K562 (cell line): ENCODE results near the gene MYCBP2. TPM values are rescaled to one million over a fixed set of nuclear protein-coding genes. Genes with fewer than 3 reads are reported as not detected.
"Not testable (repeated sequence)": the region's sequence is repeated elsewhere in the genome, so short reads cannot be mapped to it uniquely, and the experiment has no call there.

Experiments
- ATAC-seq: fragments of 200-7000 bp; cut with Tn5 transposase; 3 replicates; pipeline ENCODE4 v1.9.1; 2020; ENCODE audit warnings: moderate library complexity
- BruUV-seq: library from RNA; stranded (reverse); fragments of 400-500 nt; replicated peaks from 2 replicates; lab custom pipeline; 2021; lab: Mats Ljungman, UMichigan
- CTCF ChIA-PET: fragments of 300-600 bp; formaldehyde crosslinking; extraction: SDS; loops from one replicate; lab custom pipeline; 2021; ENCODE audit warnings: low intra/inter-chr PET ratio; lab: Yijun Ruan, JAX
- POLR2A ChIA-PET: fragments of 300-600, 350-650 bp; sonication (Branson Sonifier 250); formaldehyde crosslinking; extraction: SDS; loops from one replicate; lab custom pipeline; 2021; ENCODE audit warnings: antibody characterized with exemption, inconsistent platforms; lab: Yijun Ruan, JAX
- DNase-seq, 4 experiments: peaks; one replicate each; pipeline versions ENCODE4 v3.0.0 to v3.0.0-alpha.2; 2011 to 2018; ENCODE audit warnings: low spot score in 3 of 4, mixed read lengths in 3 of 4; ENCODE audit errors: extremely low read depth in 1 of 4
- FAIRE-seq: peaks from 2 replicates; lab custom pipeline; 2011; peaks lifted over from hg19 to GRCh38; lab: Jason Lieb, UNC
- H2AFZ ChIP-seq: 2 replicates; pipeline ENCODE4 v1.6.0; 2011; ENCODE audit warnings: low read depth, low read length, control low read depth, inconsistent platforms
- H3K27ac ChIP-seq: fragments of 200-600 bp; 3 replicates; pipeline ENCODE4 v1.8.0; 2011; ENCODE audit warnings: low read depth, mild to moderate bottlenecking, control low read depth, inconsistent platforms, low read length, moderate library complexity, mixed read lengths; ENCODE audit errors: extremely low read depth
- H3K27me3 ChIP-seq, 2 experiments: fragments of 300-600 bp in 1 of 2; 2 replicates in 1 of 2; 3 replicates in 1 of 2; pipeline versions ENCODE4 v1.6.0 to v1.8.0; 2011; ENCODE audit warnings: inconsistent platforms in 2 of 2, low read length in 2 of 2, mild to moderate bottlenecking in 1 of 2, mixed read lengths in 1 of 2, moderate library complexity in 1 of 2; ENCODE audit not compliant: control insufficient read depth in 2 of 2, insufficient read depth in 2 of 2
- H3K36me3 ChIP-seq: fragments of 300-600 bp; 3 replicates; pipeline ENCODE4 v1.8.0; 2011; ENCODE audit warnings: mild to moderate bottlenecking, low read length, inconsistent platforms; ENCODE audit not compliant: control insufficient read depth, insufficient read depth
- H3K4me1 ChIP-seq, 2 experiments: fragments of 200-600 bp in 1 of 2; replicated peaks in 1 of 2; 2 replicates in 1 of 2; 3 replicates in 1 of 2; pipeline versions ENCODE4 v1.5.1 to v1.8.0; 2011; ENCODE audit warnings: inconsistent platforms in 2 of 2, low read length in 2 of 2, mild to moderate bottlenecking in 1 of 2, mixed read lengths in 1 of 2, moderate library complexity in 1 of 2; ENCODE audit not compliant: control insufficient read depth in 2 of 2, insufficient read depth in 2 of 2
- H3K4me2 ChIP-seq: 2 replicates; pipeline ENCODE4 v1.6.1; 2011; ENCODE audit warnings: low read length, control low read depth, inconsistent platforms, mixed read lengths; ENCODE audit not compliant: insufficient read depth
- H3K4me3 ChIP-seq: fragments of 200-600 bp; sonication (generic), shearing (Covaris generic); 2 replicates; pipeline ENCODE4 v1.5.1; 2016; ENCODE audit warnings: control low read depth, inconsistent platforms
- H3K79me2 ChIP-seq: fragments of 200-600 bp; 3 replicates; pipeline ENCODE4 v1.8.0; 2011; ENCODE audit warnings: low read length, inconsistent platforms; ENCODE audit not compliant: control insufficient read depth, insufficient read depth
- H3K9ac ChIP-seq, 2 experiments: 2 replicates each; pipeline versions ENCODE4 v1.6.0 to v1.6.1; 2011; ENCODE audit warnings: low read depth in 2 of 2, low read length in 2 of 2, control low read depth in 1 of 2, inconsistent platforms in 1 of 2, mild to moderate bottlenecking in 1 of 2, mixed read lengths in 1 of 2; ENCODE audit not compliant: insufficient read depth in 1 of 2
- H3K9me1 ChIP-seq: one replicate; pipeline ENCODE4 v1.6.0; 2011; ENCODE audit warnings: inconsistent platforms, mild to moderate bottlenecking, low read length, moderate library complexity; ENCODE audit not compliant: control insufficient read depth, insufficient read depth
- H3K9me3 ChIP-seq: replicated peaks from 2 replicates; pipeline ENCODE4 v1.5.1; 2011; ENCODE audit warnings: low read depth, low read length, inconsistent platforms; ENCODE audit not compliant: control insufficient read depth, insufficient read depth
- H4K20me1 ChIP-seq: replicated peaks from 2 replicates; pipeline ENCODE4 v1.6.1; 2011; ENCODE audit warnings: low read length, inconsistent platforms, mixed read lengths; ENCODE audit not compliant: control insufficient read depth, insufficient read depth
- BMI1 ChIP-seq: fragments of 150-350 bp; IDR thresholded peaks from 2 replicates; pipeline ENCODE4 v1.6.1; 2014; ENCODE audit warnings: low read length
- EGR1 ChIP-seq: fragments of 450-650 bp; conservative IDR thresholded peaks from 2 replicates; pipeline ENCODE4 v1.6.1; 2017; ENCODE audit warnings: mild to moderate bottlenecking
- HINFP ChIP-seq: fragments of 450-650 bp; conservative IDR thresholded peaks from 2 replicates; pipeline ENCODE4 v1.6.1; 2016; ENCODE audit warnings: missing genetic modification characterization, low read depth, mild to moderate bottlenecking, control low read depth, missing compliant biosample characterization
- HNRNPUL1 ChIP-seq: fragments of 200-400 bp; formaldehyde crosslinking; IDR thresholded peaks from 2 replicates; pipeline ENCODE4 v1.6.1; 2017; ENCODE audit warnings: low read length
- MTA2 ChIP-seq: fragments of 450-650 bp; IDR thresholded peaks from 2 replicates; pipeline ENCODE4 v1.6.1; 2016; ENCODE audit warnings: low read depth
- NR0B1 ChIP-seq: fragments of 450-650 bp; IDR thresholded peaks from one replicate; pipeline ENCODE4 v1.6.1; 2018; ENCODE audit warnings: mild to moderate bottlenecking, moderate library complexity; ENCODE audit not compliant: partially characterized antibody
- NR2C2 ChIP-seq, 2 experiments: fragments of 200-800 bp in 1 of 2; sonication (Bioruptor generic) in 1 of 2; sonication (generic) in 1 of 2; formaldehyde crosslinking in 1 of 2; IDR thresholded peaks; 2 replicates each; pipeline versions ENCODE4 v1.6.1 to v1.8.0; 2016 to 2022; ENCODE audit warnings: mild to moderate bottlenecking in 1 of 2, missing compliant biosample characterization in 1 of 2, missing genetic modification characterization in 1 of 2, missing genetic modification reagents in 1 of 2
- RCOR1 ChIP-seq, 2 experiments: IDR thresholded peaks; 2 replicates each; pipeline ENCODE4 v1.6.1; 2012; ENCODE audit warnings: low read depth in 2 of 2, low read length in 2 of 2, borderline replicate concordance in 1 of 2, improper control_type of control experiment in 1 of 2
- SREBF1 ChIP-seq: fragments of 150-350 bp; IDR thresholded peaks from 2 replicates; pipeline ENCODE4 v1.6.1; 2014; ENCODE audit warnings: antibody characterized with exemption, low read depth, low read length, borderline replicate concordance
- TAL1 ChIP-seq: fragments of 450-650 bp; IDR thresholded peaks from 2 replicates; pipeline ENCODE4 v1.6.1; 2016; ENCODE audit warnings: mild to moderate bottlenecking
- TCFL5 ChIP-seq: fragments of 250-450 bp; sonication (Bioruptor Pico); conservative IDR thresholded peaks from 2 replicates; pipeline ENCODE4 v1.6.1; 2021; ENCODE audit warnings: mild to moderate bottlenecking, moderate library complexity, matching md5 sums
- ZNF146 ChIP-seq: IDR thresholded peaks from one replicate; pipeline ENCODE4 v1.6.1; 2018; ENCODE audit warnings: missing compliant biosample characterization; ENCODE audit not compliant: unreplicated experiment
- ZNF253 ChIP-seq: fragments of 250-450 bp; sonication (Bioruptor Pico); conservative IDR thresholded peaks from 2 replicates; pipeline ENCODE4 v1.6.1; 2021; ENCODE audit warnings: mild to moderate bottlenecking
- ZNF354B ChIP-seq: fragments of 250-450 bp; sonication (Bioruptor Pico); IDR thresholded peaks from 2 replicates; pipeline ENCODE4 v1.4.0; 2020
- WGBS: fragments of 100-300 bp; shearing (Covaris generic); methylation state at CpG from one replicate; pipeline ENCODE4 v1.1.6; 2016; ENCODE audit warnings: low coverage, mixed read lengths; ENCODE audit not compliant: insufficient coverage; ENCODE audit errors: missing lambda C conversion rate; 5-methylcytosine and 5-hydroxymethylcytosine counted together
- in situ Hi-C: fragments of 300-500 bp; cut with MboI; formaldehyde crosslinking; loops from 4 replicates; pipeline ENCODE4 v1.15.0; 2018; ENCODE audit warnings: inconsistent platforms, mixed read lengths
- intact Hi-C: fragments of 100-400 bp; cut with micrococcal nuclease; formaldehyde crosslinking; loops from 2 replicates; pipeline ENCODE4 v1.14.2; 2022
- polyA plus RNA-seq, 8 experiments: library from polyadenylated mRNA; depleted of rRNA in 4 of 8; stranded (reverse) in 5 of 8; unstranded in 3 of 8; fragments of >200 nt; fragmentation: Nextera tagmentation in 2 of 8; fragmentation: Illumina TruSeq in 1 of 8; extraction: Ambion mirVana in 2 of 8; extraction: Trizol in 1 of 8; gene quantifications; 2 replicates each; pipeline versions ENCODE4 v1.2.1 to v1.2.3, GENCODE V29; 2011 to 2014; ENCODE audit warnings: inconsistent platforms in 1 of 8, missing spikeins in 1 of 8
- total RNA-seq, 7 experiments: library from RNA; depleted of rRNA in 6 of 7; stranded (reverse); fragments of >200 nt in 6 of 7; fragmentation: Illumina TruSeq in 2 of 7; extraction: Trizol in 2 of 7; gene quantifications; 2 replicates each; pipeline versions ENCODE4 v1.2.1 to v1.2.3, GENCODE V29; 2011 to 2021; ENCODE audit warnings: low replicate concordance in 1 of 7

The MYCBP2 gene
- total and polyA plus RNA-seq, 9 of the 15 experiments (the other 6 are each of a cell fraction or from before 2014, with no cell fraction given): 13.2 to 47.2 (median 28.9) TPM

- DNase-seq, intact Hi-C loops: not testable (repeated sequence)
These were observed 317.2 kb downstream of the MYCBP2 start for GRCh38 chr13:77009719-77010118.

GRCh38 chr13:77009011-77009410 lies 317.9 kb downstream of the MYCBP2 start:
- H3K4me3 ChIP-seq: no peak overlapping the region
- no peaks in the 10 kb centered on the region for H3K9me3 ChIP-seq
- H3K4me1 ChIP-seq: no peaks in the 10 kb centered on the region
- POLR2A ChIA-PET: interaction anchor here (0.7 kb wide), 1 partner anchor 1459 kb away, joined by 3 read pairs; no protein-coding TSS in a partner anchor
- peaks cover 3% of the 10 kb centered on the region; the same call in 2 of the 3 replicates for H3K79me2 ChIP-seq
- 100% methylated on average over 2 of the region's 2 CpGs for WGBS
- H3K27me3 ChIP-seq: no peaks in the 10 kb centered on the region
- H4K20me1 ChIP-seq: no peaks in the 10 kb centered on the region
- intact Hi-C loops (no loop called here), in situ Hi-C loops (no loop called here)
- CTCF ChIA-PET: no interaction called here
- peaks cover 57% of the 10 kb centered on the region for H3K36me3 ChIP-seq
- H3K9me1 ChIP-seq: no peaks in the 10 kb centered on the region
- H3K4me2 ChIP-seq: no peak overlapping the region
- no peak overlapping the region for H2AFZ ChIP-seq
- no TSS peak for BruUV-seq
- no peak overlapping the region for H3K27ac ChIP-seq
- DNase-seq (no peak), ATAC-seq (no peak), FAIRE-seq (no peak)
- H3K9ac ChIP-seq: no peak overlapping the region
- TF ChIP-seq HNRNPUL1 (no peak), NR0B1 (no peak), MTA2 (no peak), EGR1 (no peak), ZNF354B (no peak), TCFL5 (CRISPR knock-in tag) (no peak), BMI1 (no peak), NR2C2 (CRISPR knock-in tag; IDR thresholded peaks at IDR 0.05) (no peak), NR2C2 (tag; IDR thresholded peaks at IDR 0.05) (no peak), TAL1 (no peak), RCOR1 (IDR thresholded peaks at IDR 0.05; ENCODE audit: borderline replicate concordance in 1 of 2, low read depth in 2 of 2, low read length in 2 of 2) (no peak), SREBF1 (no peak), HINFP (no peak), ZNF253 (CRISPR knock-in tag) (no peak)

More at GRCh38 chr13:77009719-77010118, 317.2 kb downstream of the MYCBP2 start:
- H4K20me1 ChIP-seq, BruUV-seq, H3K4me2 ChIP-seq, FAIRE-seq, H3K79me2 ChIP-seq, H3K4me1 ChIP-seq, H3K27ac ChIP-seq, H3K9me3 ChIP-seq, H3K9ac ChIP-seq, ATAC-seq, in situ Hi-C loops, POLR2A ChIA-PET, CTCF ChIA-PET, H3K27me3 ChIP-seq, H3K9me1 ChIP-seq, H2AFZ ChIP-seq, H3K4me3 ChIP-seq: not testable (repeated sequence)
- TF ChIP-seq ZNF146: peak; percentile 32
- H3K36me3 ChIP-seq: peaks cover 63% of the 10 kb centered on the region
- WGBS: 98% methylated on average over 5 of the region's 5 CpGs
